Right ventricle myocardium superior (tissue), 1 donor: ENCODE data around the gene MORC4. TPM values are rescaled to one million over a fixed set of nuclear protein-coding genes. Genes with fewer than 3 reads are reported as not detected.

Experiments
- ATAC-seq: fragments of 200-7000 bp; cut with Tn5 transposase; one replicate; pipeline ENCODE4 v1.9.1; 2020; ENCODE audit warnings: mild to moderate bottlenecking; ENCODE audit not compliant: poor library complexity
- DNase-seq: peaks from one replicate; pipeline ENCODE4 v3.0.0-alpha.2; 2020
- intact Hi-C: fragments of 100-400 bp; cut with DNase I; formaldehyde crosslinking; loops from one replicate; pipeline ENCODE4 v1.11.2; 2022
- total RNA-seq: library from RNA; stranded (reverse); fragmentation: NEBNext Ultra II Directional; extraction: Animal tissue kit (Norgen Biotek cat#: 25700); gene quantifications from one replicate; pipeline ENCODE4 v1.2.1, GENCODE V29; 2021
- donor health status: DM: no; HTN: yes; CAD: no; lungs with severe emphysema.

Gene MORC4
- total RNA-seq, 1 donor from 2014 or later, result 2.4 TPM

- DNase-seq (no peak), ATAC-seq (no peak)
- intact Hi-C loops, result no loop called here
Observed at GRCh38 chrX:106927023-106927422, 73.0 kb downstream of the MORC4 start.

- DNase-seq, result no peak
- no peak for ATAC-seq
- intact Hi-C loops, result no loop called here
Observed at GRCh38 chrX:106921637-106922036, 78.4 kb downstream of the MORC4 start.

- intact Hi-C loops, result no loop called here
- no peak for DNase-seq
Observed at GRCh38 chrX:106919932-106920452, 80.0 kb downstream of the MORC4 start, which contains the start of gene CLDN2. Gene CLDN2, plus strand, starts transcription at chrX:106920402. Its CDS starts 7,827 bp downstream, at chrX:106928229.

GRCh38 chrX:106917830-106918500 is 82.0 kb downstream of the MORC4 start:
- ATAC-seq (no peak), DNase-seq (no peak)
- intact Hi-C loops, result no loop called here

More at GRCh38 chrX:106919932-106920452, 80.0 kb downstream of the MORC4 start, which contains the start of gene CLDN2:
- ATAC-seq, result no peak

- no peak for DNase-seq
- intact Hi-C loops, result no loop called here
Observed at GRCh38 chrX:106912864-106913263, 87.1 kb downstream of the MORC4 start.

GRCh38 chrX:106906361-106906760 is 93.7 kb downstream of the MORC4 start:
- no peak for DNase-seq
- intact Hi-C loops, result no loop called here
- no peak for ATAC-seq

More at GRCh38 chrX:106912864-106913263, 87.1 kb downstream of the MORC4 start:
- no peak for ATAC-seq

GRCh38 chrX:106905064-106905708 is 94.8 kb downstream of the MORC4 start:
- ATAC-seq (no peak), DNase-seq (no peak)
- intact Hi-C loops, result no loop called here

- DNase-seq (no peak), ATAC-seq (no peak)
- intact Hi-C loops, result no loop called here
Observed at GRCh38 chrX:106903856-106904528, 96.0 kb downstream of the MORC4 start.

GRCh38 chrX:106903291-106903824 is 96.7 kb downstream of the MORC4 start, which contains the start of gene RIPPLY1:
Gene RIPPLY1, minus strand, starts transcription at chrX:106903341. Its CDS starts 54 bp downstream, at chrX:106903287.
- intact Hi-C loops, result no loop called here
- DNase-seq (no peak), ATAC-seq (no peak)

- ATAC-seq (no peak), DNase-seq (no peak)
- intact Hi-C loops, result no loop called here
Observed at GRCh38 chrX:106902684-106903083, 97.3 kb downstream of the MORC4 start.

- intact Hi-C loops, result no loop called here
- DNase-seq, result no peak
Observed at GRCh38 chrX:106901781-106902219, 98.2 kb downstream of the MORC4 start.

GRCh38 chrX:106901341-106901740 is 98.7 kb downstream of the MORC4 start:
- intact Hi-C loops, result no loop called here
- ATAC-seq, result no peak
- DNase-seq, result no peak

More at GRCh38 chrX:106901781-106902219, 98.2 kb downstream of the MORC4 start:
- ATAC-seq, result no peak

GRCh38 chrX:106899841-106900240 is 100.2 kb downstream of the MORC4 start:
- intact Hi-C loops, result no loop called here
- DNase-seq (no peak), ATAC-seq (no peak)

- intact Hi-C loops, result no loop called here
- DNase-seq, result no peak
- ATAC-seq, result no peak
Observed at GRCh38 chrX:106899276-106899675, 100.7 kb downstream of the MORC4 start.

GRCh38 chrX:106898462-106898861 is 101.5 kb downstream of the MORC4 start:
- ATAC-seq (peak; percentile 64), DNase-seq (no peak)
- intact Hi-C loops, result no loop called here

GRCh38 chrX:106897259-106897658 is 102.8 kb downstream of the MORC4 start:
- no peak for DNase-seq
- intact Hi-C loops, result no loop called here

GRCh38 chrX:106894978-106895452 is 105.0 kb downstream of the MORC4 start:
- DNase-seq (no peak), ATAC-seq (no peak)
- intact Hi-C loops, result no loop called here

More at GRCh38 chrX:106897259-106897658, 102.8 kb downstream of the MORC4 start:
- no peak for ATAC-seq

- DNase-seq, result peak; percentile 40
- peak; percentile 81 for ATAC-seq
- intact Hi-C loops, result no loop called here
Observed at GRCh38 chrX:106894392-106894909, 105.6 kb downstream of the MORC4 start.
